ENCODE results near the gene UNKL.

GRCh38 chr16:1374418-1375297 lies 39.8 kb downstream of the UNKL start:
- TF ChIP-seq POLR2A (IDR thresholded peaks at IDR 0.05) (no peak), CTCF (IDR thresholded peaks at IDR 0.05) (no peak)
